Activated CD4-positive, alpha-beta T cell treated with anti-CD3 and anti-CD28 coated beads, Interleukin-2, Interleukin-6, amounts not matched to agents 100 ng/mL and 50 ng/mL, durations not matched to agents 16 hours and 8 hours (primary cell): Measurements from ENCODE around the gene GPR3.
"Not testable (repeated sequence)": the region's sequence is repeated elsewhere in the genome, so short reads cannot be mapped to it uniquely, and the experiment has no call there.

Source experiments
- DNase-seq: peaks from one replicate; pipeline ENCODE4 v3.0.0-alpha.2; 2020

The GPR3 gene

GRCh38 chr1:27380224-27380623 is 12.2 kb upstream of the GPR3 start:
- DNase-seq, result no peak

DNA sequence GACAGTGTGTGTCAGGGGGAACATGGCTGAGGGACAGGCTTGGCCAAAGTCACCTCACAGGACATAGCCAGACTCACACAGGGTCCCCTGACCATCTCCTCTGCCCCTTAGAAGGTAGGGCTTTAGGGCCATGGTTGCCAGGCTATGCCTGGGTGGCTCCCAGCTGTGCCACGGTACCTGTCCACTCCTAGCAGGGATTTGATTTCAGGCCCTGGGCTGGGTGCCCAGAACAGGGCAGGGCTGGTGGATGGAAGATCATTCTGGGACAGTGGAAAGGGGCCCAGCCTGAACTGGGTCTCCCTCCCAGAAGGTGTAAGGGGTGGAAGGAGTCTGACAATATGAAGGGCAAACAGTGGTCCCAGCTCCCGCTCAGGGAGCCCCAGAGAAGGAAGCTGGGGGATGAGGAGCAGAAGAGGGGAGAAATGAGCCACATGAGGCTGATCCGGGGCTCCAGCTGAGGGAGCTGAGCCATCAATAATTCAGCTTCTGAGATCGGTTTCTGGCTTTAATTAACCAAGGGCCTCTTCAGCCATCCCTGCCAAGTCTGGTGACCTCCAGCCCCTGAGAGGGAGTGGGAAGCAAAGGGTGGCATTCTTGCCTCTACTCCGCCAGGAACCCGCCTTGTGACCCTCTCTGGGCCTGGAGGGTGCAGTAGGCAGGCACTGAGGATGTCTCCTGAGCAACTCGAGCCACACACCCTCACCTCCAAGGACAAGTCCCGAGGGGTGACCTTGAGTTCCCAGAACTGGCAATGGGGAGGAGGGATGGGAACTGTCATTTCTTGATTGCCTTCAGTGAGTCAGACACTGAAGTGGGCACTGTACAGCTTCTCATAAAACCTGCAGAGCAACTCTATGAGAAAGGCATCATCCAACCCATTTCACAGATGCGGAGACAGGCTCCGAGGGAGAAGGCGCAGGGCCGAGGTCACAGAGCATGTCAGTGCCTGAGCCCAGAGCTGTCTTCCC is 11.4 kb upstream of the GPR3 start:
- DNase-seq, result no peak

GRCh38 chr1:27381969-27382762 is 10.3 kb upstream of the GPR3 start:
- DNase-seq, result no peak

GRCh38 chr1:27383039-27383605 is 9.3 kb upstream of the GPR3 start, which contains the start of gene CD164L2:
TSS of gene CD164L2 (minus strand) at chr1:27383333. CDS start at chr1:27383239, 94 bp downstream.
- peak; percentile 53 for DNase-seq

- DNase-seq, result no peak
Measured at GRCh38 chr1:27383661-27384060, 8.8 kb upstream of the GPR3 start.

- not testable (repeated sequence) for DNase-seq
Measured at GRCh38 chr1:27384797-27385196, 7.6 kb upstream of the GPR3 start.

- peak; percentile 75 for DNase-seq
Measured at GRCh38 chr1:27388337-27389005, 4.0 kb upstream of the GPR3 start.

- peak; percentile 27 for DNase-seq
Measured at GRCh38 chr1:27391511-27392095, 819 bp upstream of the GPR3 start.

DNA sequence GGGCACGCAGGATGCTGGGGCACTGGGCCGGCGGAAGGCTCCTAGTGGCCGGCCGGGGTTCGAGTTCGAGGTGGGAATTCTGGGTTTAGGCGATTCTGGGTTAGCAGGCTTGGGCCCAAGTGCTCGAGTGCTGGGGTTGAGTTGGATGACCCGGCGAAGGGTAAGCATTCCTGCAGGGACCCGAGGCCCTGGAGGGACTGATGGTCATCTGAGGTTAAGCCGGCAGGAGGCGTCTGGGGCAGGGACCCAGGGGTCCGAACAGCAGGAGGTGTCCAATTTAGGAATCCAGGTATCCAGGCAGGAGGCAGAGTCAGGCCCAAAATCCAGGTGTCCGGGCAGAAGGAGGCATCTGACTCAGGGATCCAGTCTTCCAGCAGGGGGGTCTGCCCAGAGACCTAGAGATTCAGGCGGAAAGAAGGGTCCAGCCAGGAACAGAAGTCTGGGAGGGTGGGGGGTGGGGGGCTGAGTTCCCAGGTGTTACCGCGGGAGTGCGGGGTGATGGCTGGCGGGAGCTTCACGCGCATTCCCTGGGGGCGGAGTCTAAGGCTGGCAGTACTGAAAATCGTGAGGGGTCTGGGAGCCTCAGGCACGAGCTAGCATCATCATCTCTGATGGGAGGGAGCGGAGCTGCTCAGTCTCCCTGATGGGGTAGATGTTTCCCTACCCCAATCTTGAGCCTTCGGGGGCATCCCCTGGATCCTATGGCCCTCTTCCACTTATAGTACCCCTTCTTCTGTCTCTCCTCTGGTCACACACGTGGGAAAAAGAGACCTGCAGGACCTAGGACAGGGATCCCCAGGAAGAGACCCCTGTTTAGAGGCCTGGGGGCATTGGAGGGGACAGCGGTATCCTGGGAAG is 585 bp downstream of the GPR3 start:
- DNase-seq, result peak; percentile 22

DNA sequence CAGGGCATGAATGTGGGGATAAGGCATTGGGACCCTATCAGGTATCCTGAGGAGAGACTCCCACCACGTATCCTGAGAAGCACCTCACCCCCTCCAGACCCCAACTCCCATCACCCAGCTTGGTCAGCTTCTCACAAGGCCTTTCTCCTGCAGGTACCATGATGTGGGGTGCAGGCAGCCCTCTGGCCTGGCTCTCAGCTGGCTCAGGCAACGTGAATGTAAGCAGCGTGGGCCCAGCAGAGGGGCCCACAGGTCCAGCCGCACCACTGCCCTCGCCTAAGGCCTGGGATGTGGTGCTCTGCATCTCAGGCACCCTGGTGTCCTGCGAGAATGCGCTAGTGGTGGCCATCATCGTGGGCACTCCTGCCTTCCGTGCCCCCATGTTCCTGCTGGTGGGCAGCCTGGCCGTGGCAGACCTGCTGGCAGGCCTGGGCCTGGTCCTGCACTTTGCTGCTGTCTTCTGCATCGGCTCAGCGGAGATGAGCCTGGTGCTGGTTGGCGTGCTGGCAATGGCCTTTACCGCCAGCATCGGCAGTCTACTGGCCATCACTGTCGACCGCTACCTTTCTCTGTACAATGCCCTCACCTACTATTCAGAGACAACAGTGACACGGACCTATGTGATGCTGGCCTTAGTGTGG is 1.3 kb downstream of the GPR3 start:
- DNase-seq, result no peak

DNA sequence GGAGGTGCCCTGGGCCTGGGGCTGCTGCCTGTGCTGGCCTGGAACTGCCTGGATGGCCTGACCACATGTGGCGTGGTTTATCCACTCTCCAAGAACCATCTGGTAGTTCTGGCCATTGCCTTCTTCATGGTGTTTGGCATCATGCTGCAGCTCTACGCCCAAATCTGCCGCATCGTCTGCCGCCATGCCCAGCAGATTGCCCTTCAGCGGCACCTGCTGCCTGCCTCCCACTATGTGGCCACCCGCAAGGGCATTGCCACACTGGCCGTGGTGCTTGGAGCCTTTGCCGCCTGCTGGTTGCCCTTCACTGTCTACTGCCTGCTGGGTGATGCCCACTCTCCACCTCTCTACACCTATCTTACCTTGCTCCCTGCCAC is 1.8 kb downstream of the GPR3 start:
- no peak for DNase-seq

DNA sequence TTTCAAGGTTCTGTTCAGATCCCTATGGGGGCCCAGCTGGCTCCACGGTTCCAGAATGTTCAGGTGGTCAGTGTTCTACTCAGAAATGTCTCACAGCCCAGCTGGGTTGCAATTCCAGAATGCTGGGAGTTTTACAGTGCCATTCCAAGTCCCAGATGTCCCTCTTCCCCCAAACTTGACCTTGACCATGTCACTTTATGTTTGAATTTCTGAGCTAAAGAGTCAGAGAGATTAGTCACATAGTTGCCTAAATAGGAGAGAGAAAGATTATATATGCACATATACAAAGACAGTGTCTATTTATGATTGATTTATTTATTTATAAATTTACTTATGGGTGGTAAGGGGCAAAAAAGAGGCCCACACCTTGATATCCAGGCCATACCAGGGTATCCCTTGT is 2.5 kb downstream of the GPR3 start:
- no peak for DNase-seq

DNA sequence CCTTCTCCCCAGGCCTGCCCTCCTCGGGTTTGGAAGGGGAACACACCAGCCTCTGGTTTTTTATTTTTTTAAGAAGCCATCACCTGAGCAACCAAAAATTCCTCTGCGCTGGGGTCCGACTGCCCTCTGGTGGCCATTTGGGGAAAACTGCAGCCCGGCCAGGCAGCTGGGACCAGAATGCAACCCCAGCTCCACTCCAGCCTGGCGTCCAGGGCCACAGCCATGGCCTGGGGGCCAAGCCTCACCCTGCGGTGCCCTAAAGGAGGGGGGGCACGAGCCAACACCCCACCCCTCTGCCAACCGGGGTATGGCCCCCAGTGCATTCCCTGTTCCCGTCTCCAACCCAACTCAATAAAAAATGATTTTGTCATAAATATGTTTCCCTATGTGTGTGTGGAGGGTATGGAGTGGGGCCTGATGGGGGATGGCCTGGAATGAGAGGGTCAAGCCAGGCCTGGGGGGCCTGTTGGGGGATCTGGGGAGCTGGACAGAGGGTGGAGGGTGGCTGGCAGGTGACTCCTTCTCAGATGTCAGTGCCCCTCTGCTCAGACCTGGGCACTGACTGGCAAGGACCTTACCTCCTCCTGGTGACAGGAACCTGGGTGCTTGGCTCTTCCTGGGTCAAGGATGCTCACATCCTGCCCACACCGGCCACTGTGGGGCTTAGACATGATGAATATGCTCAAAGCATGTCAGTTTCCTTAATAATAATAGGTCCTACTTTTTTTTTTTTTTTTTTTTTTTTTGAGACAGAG is 3.2 kb downstream of the GPR3 start:
- peak; percentile 86 for DNase-seq

- no peak for DNase-seq
Measured at GRCh38 chr1:27397110-27397509, 4.7 kb downstream of the GPR3 start.

GRCh38 chr1:27397749-27398148 is 5.3 kb downstream of the GPR3 start:
- no peak for DNase-seq

- no peak for DNase-seq
Measured at GRCh38 chr1:27398405-27399149, 6.2 kb downstream of the GPR3 start.

GRCh38 chr1:27399251-27400025 is 7.0 kb downstream of the GPR3 start:
- no peak for DNase-seq
